ENCODE measurements around the gene LETM1. TPM values are rescaled to one million over a fixed set of nuclear protein-coding genes. Genes with fewer than 3 reads are reported as not detected.

LETM1 gene
- polyA plus RNA-seq, 1 donor (not counting 4 experiments of a cell fraction or from before 2014, with no cell fraction given): 25.6 TPM

GRCh38 chr4:1872870-1873269 lies 16.9 kb upstream of the LETM1 start:
- peak overlapping the region; percentile 78 for H3K27ac ChIP-seq (ENCODE audit: control insufficient read depth, insufficient read depth, low read length)

GRCh38 chr4:1871471-1872021 lies 15.6 kb upstream of the LETM1 start:
- no peak for FAIRE-seq
- Histone ChIP-seq H3K36me3 (ENCODE audit: control insufficient read depth in 2 of 2, extremely low read depth in 1 of 2, insufficient read depth in 2 of 2, low read length in 2 of 2) (no peaks in the 10 kb centered on the region), H3K79me2 (ENCODE audit: control insufficient read depth, insufficient read depth, low read length) (peaks cover 47% of the 10 kb centered on the region), H3K4me1 (ENCODE audit: control insufficient read depth, extremely low read depth, insufficient read depth, low read length) (peaks cover 28% of the 10 kb centered on the region), H4K20me1 (ENCODE audit: control insufficient read depth, extremely low read depth, insufficient read depth, low read length) (no peaks in the 10 kb centered on the region), H3K9ac (ENCODE audit: control insufficient read depth, extremely low read depth, insufficient read depth, low read length) (peak overlapping the region; percentile 74), H3K4me2 (ENCODE audit: control insufficient read depth, extremely low read depth, insufficient read depth, low read depth, low read length) (no peak overlapping the region), H3K27me3 (ENCODE audit: control insufficient read depth, extremely low read depth, insufficient read depth, low read length) (peaks cover 4% of the 10 kb centered on the region), H3K9me3 (ENCODE audit: control insufficient read depth, low read depth, low read length) (no peaks in the 10 kb centered on the region), H3K4me3 (ENCODE audit: control insufficient read depth in 2 of 3, extremely low read depth in 1 of 3, insufficient read depth in 2 of 3, low read depth in 1 of 3, low read length in 3 of 3) (peak overlapping the region; percentile 51 to 86 (median 72)), H3K9me1 (ENCODE audit: control insufficient read depth, extremely low read depth, insufficient read depth, low read length) (no peaks in the 10 kb centered on the region), H2AFZ (ENCODE audit: control insufficient read depth, low read length) (no peak overlapping the region), H3K27ac (ENCODE audit: control insufficient read depth, insufficient read depth, low read length) (peak overlapping the region; percentile 39)
- no peak for TF ChIP-seq EZH2 (IDR thresholded peaks at IDR 0.05; ENCODE audit: low read length)
- TF ChIP-seq CTCF (optimal IDR thresholded peaks at IDR 0.05 in 1 of 3, IDR thresholded peaks at IDR 0.05 in 1 of 3, conservative IDR thresholded peaks at IDR 0.05 in 1 of 3; ENCODE audit: extremely low read depth in 1 of 3, insufficient read depth in 2 of 3, low read length in 3 of 3): no peak
- dilution Hi-C loops (cut with MboI; ENCODE audit: extremely low pct_ligation_motif_present, low sequenced_read_pairs): no loop called here
- DNase-seq (ENCODE audit: low read depth, low spot score): no peak

More at GRCh38 chr4:1872870-1873269, 16.9 kb upstream of the LETM1 start:
- no peaks in the 10 kb centered on the region for H3K27me3 ChIP-seq (ENCODE audit: control insufficient read depth, extremely low read depth, insufficient read depth, low read length)
- peaks cover 60% of the 10 kb centered on the region for H3K79me2 ChIP-seq (ENCODE audit: control insufficient read depth, insufficient read depth, low read length)
- FAIRE-seq: peak; percentile 93
- no peak for TF ChIP-seq CTCF (optimal IDR thresholded peaks at IDR 0.05 in 1 of 3, IDR thresholded peaks at IDR 0.05 in 1 of 3, conservative IDR thresholded peaks at IDR 0.05 in 1 of 3; ENCODE audit: extremely low read depth in 1 of 3, insufficient read depth in 2 of 3, low read length in 3 of 3)
- TF ChIP-seq EZH2 (IDR thresholded peaks at IDR 0.05; ENCODE audit: low read length): no peak
- peaks cover 28% of the 10 kb centered on the region for H3K4me1 ChIP-seq (ENCODE audit: control insufficient read depth, extremely low read depth, insufficient read depth, low read length)
- H2AFZ ChIP-seq (ENCODE audit: control insufficient read depth, low read length): peak overlapping the region; percentile 50
- H3K4me3 ChIP-seq (ENCODE audit: control insufficient read depth in 2 of 3, extremely low read depth in 1 of 3, insufficient read depth in 2 of 3, low read depth in 1 of 3, low read length in 3 of 3): peak overlapping the region in 2 of 3 experiments; percentile 67 to 86
- H3K9me1 ChIP-seq (ENCODE audit: control insufficient read depth, extremely low read depth, insufficient read depth, low read length): no peaks in the 10 kb centered on the region
- H3K4me2 ChIP-seq (ENCODE audit: control insufficient read depth, extremely low read depth, insufficient read depth, low read depth, low read length): peak overlapping the region; percentile 82
- H4K20me1 ChIP-seq (ENCODE audit: control insufficient read depth, extremely low read depth, insufficient read depth, low read length): no peaks in the 10 kb centered on the region
- H3K9ac ChIP-seq (ENCODE audit: control insufficient read depth, extremely low read depth, insufficient read depth, low read length): peak overlapping the region; percentile 74
- dilution Hi-C loops (cut with MboI; ENCODE audit: extremely low pct_ligation_motif_present, low sequenced_read_pairs): no loop called here
- H3K9me3 ChIP-seq (ENCODE audit: control insufficient read depth, low read depth, low read length): no peaks in the 10 kb centered on the region
- H3K36me3 ChIP-seq (ENCODE audit: control insufficient read depth in 2 of 2, extremely low read depth in 1 of 2, insufficient read depth in 2 of 2, low read length in 2 of 2): no peaks in the 10 kb centered on the region
- no peak for DNase-seq (ENCODE audit: low read depth, low spot score)

Data from keratinocyte (primary cell).